ENCODE measurements around the gene SKIDA1. TPM values are rescaled to one million over a fixed set of nuclear protein-coding genes. Genes with fewer than 3 reads are reported as not detected.

Gene SKIDA1
- total RNA-seq, 3 donors from 2014 or later = 0.03 to 2.4 (median 0.34) TPM

DNA sequence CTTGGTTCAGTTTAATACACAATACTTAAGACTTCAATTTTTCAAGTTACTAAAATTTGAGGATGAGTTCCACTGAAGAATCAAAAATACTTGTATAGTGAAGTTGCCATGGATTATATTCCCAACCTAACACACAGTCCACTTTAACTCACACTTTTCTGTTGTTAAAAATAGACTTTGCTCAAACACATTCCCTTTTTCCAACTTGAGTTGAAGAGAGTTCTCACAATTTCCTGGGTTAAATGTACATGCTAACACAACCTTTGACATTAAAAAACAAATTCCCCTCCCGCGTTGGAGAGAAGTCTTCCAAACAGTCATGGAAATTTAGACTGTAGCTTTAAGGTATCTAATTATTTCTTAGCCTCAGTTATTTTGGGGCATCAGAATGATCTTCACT is 27.1 kb downstream of the SKIDA1 start:
- DNase-seq = no peak
- TF ChIP-seq, protein P1, sequence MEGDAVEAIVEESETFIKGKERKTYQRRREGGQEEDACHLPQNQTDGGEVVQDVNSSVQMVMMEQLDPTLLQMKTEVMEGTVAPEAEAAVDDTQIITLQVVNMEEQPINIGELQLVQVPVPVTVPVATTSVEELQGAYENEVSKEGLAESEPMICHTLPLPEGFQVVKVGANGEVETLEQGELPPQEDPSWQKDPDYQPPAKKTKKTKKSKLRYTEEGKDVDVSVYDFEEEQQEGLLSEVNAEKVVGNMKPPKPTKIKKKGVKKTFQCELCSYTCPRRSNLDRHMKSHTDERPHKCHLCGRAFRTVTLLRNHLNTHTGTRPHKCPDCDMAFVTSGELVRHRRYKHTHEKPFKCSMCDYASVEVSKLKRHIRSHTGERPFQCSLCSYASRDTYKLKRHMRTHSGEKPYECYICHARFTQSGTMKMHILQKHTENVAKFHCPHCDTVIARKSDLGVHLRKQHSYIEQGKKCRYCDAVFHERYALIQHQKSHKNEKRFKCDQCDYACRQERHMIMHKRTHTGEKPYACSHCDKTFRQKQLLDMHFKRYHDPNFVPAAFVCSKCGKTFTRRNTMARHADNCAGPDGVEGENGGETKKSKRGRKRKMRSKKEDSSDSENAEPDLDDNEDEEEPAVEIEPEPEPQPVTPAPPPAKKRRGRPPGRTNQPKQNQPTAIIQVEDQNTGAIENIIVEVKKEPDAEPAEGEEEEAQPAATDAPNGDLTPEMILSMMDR (IDR thresholded peaks at IDR 0.05) = no peak
- Histone ChIP-seq H3K4me1 (ENCODE audit: low read depth) (peaks cover 20% of the 10 kb centered on the region), H3K9me3 (no peaks in the 10 kb centered on the region), H3K36me3 (ENCODE audit: low read depth) (no peaks in the 10 kb centered on the region), H3K4me3 (no peak overlapping the region)
- no peak for ATAC-seq
- intact Hi-C loops (cut with DNase I, micrococcal nuclease) = loop anchor here in 1 of 2 donors (10.0 kb wide), 1 partner anchor 226 kb away; no protein-coding TSS in a partner anchor

DNA sequence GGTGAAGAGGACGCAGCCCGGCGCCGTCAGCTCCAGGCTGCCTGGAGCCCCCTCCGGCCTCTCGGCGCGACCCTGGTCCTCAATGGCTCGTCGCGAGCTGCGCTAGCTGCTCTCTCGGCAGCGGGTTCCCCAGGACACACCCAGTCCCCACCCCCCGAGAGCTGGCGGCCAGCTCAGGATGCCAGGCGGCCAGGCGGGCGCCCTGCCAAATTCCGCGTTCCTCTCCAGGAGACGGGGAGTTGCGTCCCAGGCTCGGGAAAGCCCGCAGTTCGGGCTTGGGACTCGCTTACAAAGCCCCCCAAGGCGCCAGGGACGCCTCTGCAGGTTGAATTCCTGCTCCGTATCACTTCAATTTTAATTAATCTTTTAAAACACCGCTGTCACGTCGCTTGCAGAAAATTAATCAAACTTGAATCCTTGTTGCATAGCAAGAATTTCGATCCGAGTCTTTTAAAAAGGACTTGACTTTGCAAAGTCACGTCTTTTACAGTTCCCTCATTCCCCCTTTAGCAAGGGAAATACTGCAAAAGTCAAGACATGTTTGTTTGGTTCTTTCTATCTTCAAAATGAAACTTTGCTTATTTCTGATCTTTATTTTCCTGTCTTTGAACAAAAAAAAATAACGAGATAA is 28.2 kb downstream of the SKIDA1 start:
- intact Hi-C loops (cut with DNase I, micrococcal nuclease) = loop anchor here in 1 of 2 donors (10.0 kb wide), 1 partner anchor 228 kb away; no protein-coding TSS in a partner anchor
- TF ChIP-seq, protein P1 (IDR thresholded peaks at IDR 0.05) = no peak
- H3K9me3 ChIP-seq = no peaks in the 10 kb centered on the region
- H3K4me3 ChIP-seq = no peak overlapping the region
- H3K36me3 ChIP-seq (ENCODE audit: low read depth) = no peaks in the 10 kb centered on the region
- H3K4me1 ChIP-seq (ENCODE audit: low read depth) = peaks cover 20% of the 10 kb centered on the region
- peak; percentile 75 for ATAC-seq
- peak; percentile 92 to 94 (median 94) for DNase-seq

DNA sequence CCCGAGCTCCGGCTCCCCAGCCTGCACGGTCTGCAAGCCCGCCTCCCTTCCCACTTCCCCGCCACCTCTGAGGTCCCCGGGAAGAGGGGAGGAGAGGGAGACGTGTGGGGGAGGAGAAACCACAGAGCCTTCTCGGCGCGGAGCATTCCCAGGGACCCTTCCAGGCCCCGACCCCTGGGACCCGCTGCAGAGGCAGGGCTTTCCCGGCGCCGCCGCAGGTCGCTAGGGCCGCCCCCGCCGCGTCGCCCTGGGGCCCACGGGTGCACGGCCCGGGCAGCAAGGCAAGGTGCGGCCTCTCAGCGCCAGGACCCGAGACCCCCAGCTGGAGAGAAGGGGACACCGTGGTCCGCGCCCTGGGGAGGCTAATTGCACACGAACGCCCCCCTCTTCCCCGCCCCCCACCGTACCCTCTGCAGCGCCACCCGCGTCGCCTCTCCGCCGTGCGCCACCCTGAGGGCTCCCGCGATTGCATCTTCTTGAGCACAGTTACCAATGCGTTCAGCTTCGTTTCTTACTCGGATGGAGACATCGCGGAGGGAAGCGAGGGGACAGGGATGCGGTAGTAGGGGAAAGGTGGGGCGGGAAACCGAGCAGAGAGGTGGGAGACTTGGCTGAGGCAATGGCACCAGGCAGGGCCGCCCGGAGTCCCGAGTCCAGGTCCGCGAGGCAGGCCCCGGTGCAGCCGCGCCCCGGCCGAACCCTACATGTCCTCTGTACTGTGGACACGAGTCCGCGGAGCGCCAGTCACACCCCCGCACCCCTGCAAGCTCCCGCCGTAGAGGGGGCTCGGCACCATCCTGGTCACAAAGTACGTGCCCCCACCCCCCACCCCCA is 28.9 kb downstream of the SKIDA1 start:
- peak; percentile 64 for ATAC-seq
- TF ChIP-seq, protein P1 (IDR thresholded peaks at IDR 0.05) = no peak
- intact Hi-C loops (cut with DNase I, micrococcal nuclease) = loop anchor here in 1 of 2 donors (10.0 kb wide), 1 partner anchor 228 kb away; no protein-coding TSS in a partner anchor

DNA sequence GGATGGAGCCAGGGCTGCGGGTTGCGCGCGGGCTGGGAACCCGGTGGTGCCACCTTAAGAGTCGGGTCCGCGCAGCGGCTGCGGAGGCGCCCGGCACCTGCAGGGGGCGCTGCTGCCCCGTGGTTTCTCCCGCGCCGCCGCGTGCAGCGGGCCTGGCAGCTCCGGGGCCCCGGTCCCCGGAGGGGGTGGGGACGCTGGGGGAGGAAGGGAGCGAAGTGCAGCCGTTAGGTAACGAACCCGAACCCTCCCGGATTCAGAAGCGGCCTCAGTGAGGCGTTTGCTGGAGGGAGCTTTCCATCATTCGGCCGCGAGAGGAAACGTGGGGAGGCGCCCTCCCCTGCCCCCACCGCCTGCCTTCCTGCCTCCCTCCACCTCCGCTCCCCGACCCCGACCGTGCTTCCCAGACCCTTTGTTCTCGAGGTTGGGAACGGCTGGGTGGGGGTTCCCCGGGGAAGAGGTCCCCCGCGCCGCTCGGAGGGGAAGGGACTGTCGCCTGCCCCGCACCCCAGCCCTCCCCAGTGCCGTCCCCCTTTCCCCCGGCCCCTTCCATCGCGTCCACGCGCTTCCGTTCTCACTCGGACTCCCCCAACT is 29.6 kb downstream of the SKIDA1 start:
- ATAC-seq = peak; percentile 94
- Histone ChIP-seq H3K4me1 (ENCODE audit: low read depth) (peaks cover 20% of the 10 kb centered on the region), H3K36me3 (ENCODE audit: low read depth) (no peaks in the 10 kb centered on the region), H3K4me3 (no peak overlapping the region), H3K9me3 (no peaks in the 10 kb centered on the region)
- TF ChIP-seq, protein P1 (IDR thresholded peaks at IDR 0.05) = peak; percentile 96
- intact Hi-C loops (cut with DNase I, micrococcal nuclease) = loop anchor here in 1 of 2 donors (10.0 kb wide), 1 partner anchor 229 kb away; no protein-coding TSS in a partner anchor
- DNase-seq = peak; percentile 83 to 89 (median 86)

More for the DNA sequence above, 28.9 kb downstream of the SKIDA1 start:
- H3K4me3 ChIP-seq = no peak overlapping the region
- no peaks in the 10 kb centered on the region for H3K36me3 ChIP-seq (ENCODE audit: low read depth)
- peak; percentile 52 to 63 (median 58) for DNase-seq
- no peaks in the 10 kb centered on the region for H3K9me3 ChIP-seq
- peaks cover 20% of the 10 kb centered on the region for H3K4me1 ChIP-seq (ENCODE audit: low read depth)

DNA sequence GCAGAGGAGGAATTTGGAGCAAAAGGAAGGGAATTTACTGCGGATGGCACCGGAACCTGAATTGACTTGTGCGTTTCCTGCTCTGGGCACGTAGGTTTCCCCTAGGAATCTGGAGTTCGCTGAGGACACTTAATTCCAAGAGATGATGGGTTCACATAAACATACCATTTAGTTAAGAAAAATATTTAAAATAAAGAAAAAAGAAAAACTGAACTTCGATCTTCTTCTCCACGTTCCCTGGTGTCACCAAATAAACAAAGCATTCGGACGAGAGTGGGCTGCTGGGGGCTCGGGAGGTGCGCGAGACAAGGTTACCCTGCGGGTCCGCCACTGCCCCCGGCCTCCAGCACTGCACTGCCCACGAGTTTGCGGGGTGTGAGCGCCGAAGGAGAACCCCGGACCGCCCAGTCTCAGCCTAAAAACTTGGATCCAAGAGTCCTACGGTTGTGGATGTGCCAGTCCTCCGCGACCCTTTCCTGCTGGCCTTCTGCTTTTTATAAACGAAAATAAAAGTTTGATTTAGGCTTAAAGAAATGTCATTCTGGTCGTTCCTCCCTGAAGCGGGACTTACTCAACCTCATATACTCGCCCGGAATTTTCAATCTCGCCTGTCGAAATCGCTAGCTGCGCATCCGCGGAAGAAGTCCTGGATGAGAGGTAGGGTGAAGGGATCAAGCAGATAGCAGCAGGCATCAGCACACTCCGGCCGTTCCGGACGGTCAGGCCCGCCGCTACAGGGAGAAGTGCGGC is 30.3 kb downstream of the SKIDA1 start:
- no peaks in the 10 kb centered on the region for H3K36me3 ChIP-seq (ENCODE audit: low read depth)
- no peaks in the 10 kb centered on the region for H3K9me3 ChIP-seq
- TF ChIP-seq, protein P1 (IDR thresholded peaks at IDR 0.05) = no peak
- H3K4me1 ChIP-seq (ENCODE audit: low read depth) = peaks cover 20% of the 10 kb centered on the region
- ATAC-seq (no peak), DNase-seq (no peak)
- H3K4me3 ChIP-seq = no peak overlapping the region
- intact Hi-C loops (cut with DNase I, micrococcal nuclease) = loop anchor here in 1 of 2 donors (10.0 kb wide), 1 partner anchor 230 kb away; no protein-coding TSS in a partner anchor

Data from mucosa of descending colon (tissue), 3 donors.